Stomach smooth muscle (tissue), 2 donors: ENCODE data around the gene COL19A1.

Source experiments
- H3K27ac ChIP-seq: one replicate; pipeline ENCODE4 v1.7.0; 2013; ENCODE audit warnings: mild to moderate bottlenecking, low read length, inconsistent platforms
- H3K27me3 ChIP-seq, 2 donors: one replicate each; pipeline ENCODE4 v1.7.0; 2013; ENCODE audit warnings: low read length in 2 of 2; ENCODE audit not compliant: insufficient read depth in 2 of 2, control insufficient read depth in 1 of 2
- H3K36me3 ChIP-seq, 2 donors: one replicate each; pipeline ENCODE4 v1.7.0; 2013; ENCODE audit warnings: low read length in 2 of 2; ENCODE audit not compliant: control insufficient read depth in 2 of 2, insufficient read depth in 2 of 2
- H3K4me1 ChIP-seq: one replicate; pipeline ENCODE4 v1.7.0; 2013; ENCODE audit warnings: low read length; ENCODE audit not compliant: control insufficient read depth, insufficient read depth
- H3K4me3 ChIP-seq, 2 donors: one replicate each; pipeline ENCODE4 v1.7.0; 2013; ENCODE audit warnings: low read length in 2 of 2
- H3K9ac ChIP-seq, 2 donors: one replicate each; pipeline ENCODE4 v1.7.0; 2013; ENCODE audit warnings: low read length in 2 of 2, mild to moderate bottlenecking in 1 of 2
- H3K9me3 ChIP-seq, 2 donors: one replicate each; pipeline ENCODE4 v1.7.0; 2013; ENCODE audit warnings: low read length in 2 of 2; ENCODE audit not compliant: control insufficient read depth in 2 of 2
- donor health status: healthy.
- donor health status: Pancreatic carcinoma.

The COL19A1 gene

GRCh38 chr6:70136996-70137395, 270.6 kb downstream of the COL19A1 start:
- Histone ChIP-seq H3K9me3 (no peaks in the 10 kb centered on the region), H3K4me1 (no peaks in the 10 kb centered on the region), H3K4me3 (no peak overlapping the region), H3K36me3 (no peaks in the 10 kb centered on the region), H3K27me3 (no peaks in the 10 kb centered on the region), H3K27ac (no peak overlapping the region), H3K9ac (no peak overlapping the region)

DNA sequence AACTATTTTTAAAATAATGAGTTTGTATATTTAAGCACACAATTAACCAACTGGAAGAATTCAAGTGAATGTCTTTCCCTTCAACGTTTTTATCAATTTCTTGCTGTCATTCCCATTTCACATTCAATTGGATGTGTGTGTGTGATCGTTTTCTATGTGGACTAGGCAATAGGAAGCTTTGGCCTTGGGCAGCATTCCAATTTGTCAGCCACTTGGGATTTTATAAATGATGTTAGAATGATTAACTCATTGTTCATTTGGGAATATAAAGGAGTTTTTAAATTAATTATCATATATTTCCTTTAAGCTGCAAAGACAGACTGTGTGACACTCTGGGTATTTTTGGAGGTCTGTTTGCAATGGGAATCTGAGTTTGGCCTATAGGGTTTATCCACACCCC, 274.1 kb downstream of the COL19A1 start:
- no peaks in the 10 kb centered on the region for H3K27me3 ChIP-seq
- H3K9me3 ChIP-seq, result no peaks in the 10 kb centered on the region
- no peak overlapping the region for H3K27ac ChIP-seq
- no peak overlapping the region for H3K9ac ChIP-seq
- H3K4me3 ChIP-seq, result no peak overlapping the region
- H3K4me1 ChIP-seq, result no peaks in the 10 kb centered on the region
- H3K36me3 ChIP-seq, result no peaks in the 10 kb centered on the region

GRCh38 chr6:70142034-70142433, 275.7 kb downstream of the COL19A1 start:
- Histone ChIP-seq H3K9ac (no peak overlapping the region), H3K4me3 (no peak overlapping the region), H3K9me3 (no peaks in the 10 kb centered on the region), H3K27me3 (no peaks in the 10 kb centered on the region), H3K4me1 (no peaks in the 10 kb centered on the region), H3K27ac (no peak overlapping the region), H3K36me3 (no peaks in the 10 kb centered on the region)

GRCh38 chr6:70145178-70145577, 278.8 kb downstream of the COL19A1 start:
- H3K27ac ChIP-seq, result no peak overlapping the region

DNA sequence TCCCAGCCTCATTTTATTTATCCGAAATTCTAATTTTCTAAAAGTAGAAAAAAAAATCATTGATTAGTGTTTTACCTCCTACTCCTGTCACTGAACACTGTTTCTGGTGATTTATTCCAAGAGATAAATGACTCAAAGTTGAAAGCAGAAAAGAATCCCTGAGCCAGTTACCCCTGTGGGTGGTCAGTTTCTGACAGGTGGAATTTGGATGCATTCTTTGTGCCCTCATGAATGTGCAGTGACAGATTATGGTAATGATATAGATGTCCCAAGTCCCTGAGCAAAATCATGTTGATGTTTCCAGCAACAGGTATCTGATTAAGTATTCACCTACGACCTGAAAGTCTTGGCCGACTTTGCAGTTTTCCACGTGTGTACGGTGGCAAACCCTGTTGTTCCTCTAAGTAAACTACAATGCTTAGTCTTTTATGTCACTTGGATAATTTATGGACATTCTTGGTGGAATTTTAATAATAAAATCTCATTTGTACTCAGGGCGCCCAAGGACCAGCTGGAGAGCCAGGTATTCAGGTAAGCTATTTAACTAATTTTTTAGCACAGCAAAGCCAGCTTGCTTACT, 282.9 kb downstream of the COL19A1 start:
- Histone ChIP-seq H3K27me3 (no peaks in the 10 kb centered on the region), H3K36me3 (no peaks in the 10 kb centered on the region), H3K4me3 (no peak overlapping the region), H3K9me3 (no peaks in the 10 kb centered on the region), H3K4me1 (no peaks in the 10 kb centered on the region), H3K9ac (no peak overlapping the region), H3K27ac (no peak overlapping the region)

More at GRCh38 chr6:70145178-70145577, 278.8 kb downstream of the COL19A1 start:
- Histone ChIP-seq H3K9ac (no peak overlapping the region), H3K4me3 (no peak overlapping the region), H3K9me3 (no peaks in the 10 kb centered on the region), H3K27me3 (no peaks in the 10 kb centered on the region), H3K36me3 (no peaks in the 10 kb centered on the region), H3K4me1 (no peaks in the 10 kb centered on the region)

GRCh38 chr6:70150521-70150920, 284.2 kb downstream of the COL19A1 start:
- no peak overlapping the region for H3K4me3 ChIP-seq
- no peaks in the 10 kb centered on the region for H3K36me3 ChIP-seq
- no peaks in the 10 kb centered on the region for H3K4me1 ChIP-seq
- H3K27ac ChIP-seq, result no peak overlapping the region
- H3K9me3 ChIP-seq, result no peaks in the 10 kb centered on the region
- H3K9ac ChIP-seq, result no peak overlapping the region
- no peaks in the 10 kb centered on the region for H3K27me3 ChIP-seq

DNA sequence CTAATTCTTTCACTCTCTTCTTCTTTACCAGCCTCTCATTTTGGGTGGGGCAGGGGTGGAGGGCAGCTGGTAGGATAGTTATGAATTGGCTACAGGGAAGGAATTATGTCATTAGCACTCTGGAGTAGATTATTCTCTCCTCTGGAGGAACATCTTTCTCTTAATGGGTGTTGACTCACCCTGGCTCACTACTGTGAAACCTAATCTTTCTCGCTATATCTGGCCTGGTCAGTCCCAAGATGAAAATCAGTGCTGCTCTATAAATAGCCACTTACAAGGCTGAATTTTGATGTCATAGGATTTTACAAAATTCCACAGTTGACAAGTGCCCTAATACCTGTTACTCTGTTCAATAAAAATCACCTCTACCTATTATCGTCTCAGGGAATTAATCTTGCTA, 285.3 kb downstream of the COL19A1 start:
- Histone ChIP-seq H3K27ac (no peak overlapping the region), H3K9ac (no peak overlapping the region), H3K36me3 (no peaks in the 10 kb centered on the region), H3K9me3 (no peaks in the 10 kb centered on the region), H3K4me3 (no peak overlapping the region), H3K4me1 (no peaks in the 10 kb centered on the region), H3K27me3 (no peaks in the 10 kb centered on the region)

DNA sequence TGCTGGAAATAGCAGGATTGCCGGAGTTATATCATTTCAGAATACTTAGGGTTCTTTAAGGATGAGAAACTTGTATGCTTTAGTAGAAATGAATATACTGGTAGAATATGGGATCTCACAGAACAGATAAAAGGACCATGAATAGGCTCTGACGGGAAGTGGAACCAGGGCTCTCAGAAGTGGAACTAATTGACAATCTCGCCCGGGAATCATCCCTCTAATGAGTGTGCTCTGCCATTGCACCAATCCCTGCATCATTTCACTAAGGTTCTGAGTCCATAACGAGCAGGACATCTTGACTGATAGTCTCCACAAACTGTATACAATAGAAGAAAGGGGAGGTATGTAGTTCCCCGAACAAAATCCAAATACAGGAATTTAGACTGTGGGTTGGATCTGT, 286.4 kb downstream of the COL19A1 start:
- H3K4me1 ChIP-seq, result no peaks in the 10 kb centered on the region
- H3K36me3 ChIP-seq, result no peaks in the 10 kb centered on the region
- H3K27ac ChIP-seq, result no peak overlapping the region
- H3K4me3 ChIP-seq, result no peak overlapping the region
- H3K27me3 ChIP-seq, result no peaks in the 10 kb centered on the region
- H3K9ac ChIP-seq, result no peak overlapping the region
- no peaks in the 10 kb centered on the region for H3K9me3 ChIP-seq

DNA sequence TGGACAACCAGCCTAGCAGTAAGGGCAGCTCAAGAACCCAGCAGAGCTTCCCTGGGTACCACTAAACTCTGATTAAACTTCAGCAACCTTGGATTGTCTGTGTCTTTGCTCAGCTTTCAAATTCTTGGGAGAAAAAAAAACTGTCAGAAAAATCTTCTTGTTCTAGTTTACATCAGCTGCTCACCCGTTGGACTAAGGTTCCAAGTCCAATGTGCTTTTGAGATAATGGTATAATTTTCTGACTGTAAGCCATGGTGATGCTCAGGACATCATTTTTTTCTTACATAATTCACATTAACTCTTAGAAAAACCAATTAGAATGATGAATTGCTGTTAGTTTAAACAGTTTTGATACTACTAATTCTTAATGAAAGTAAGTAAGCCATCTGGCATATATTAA, 290.7 kb downstream of the COL19A1 start:
- Histone ChIP-seq H3K4me1 (no peaks in the 10 kb centered on the region), H3K36me3 (no peaks in the 10 kb centered on the region), H3K27me3 (no peaks in the 10 kb centered on the region), H3K9me3 (no peaks in the 10 kb centered on the region), H3K4me3 (no peak overlapping the region), H3K9ac (no peak overlapping the region), H3K27ac (no peak overlapping the region)

DNA sequence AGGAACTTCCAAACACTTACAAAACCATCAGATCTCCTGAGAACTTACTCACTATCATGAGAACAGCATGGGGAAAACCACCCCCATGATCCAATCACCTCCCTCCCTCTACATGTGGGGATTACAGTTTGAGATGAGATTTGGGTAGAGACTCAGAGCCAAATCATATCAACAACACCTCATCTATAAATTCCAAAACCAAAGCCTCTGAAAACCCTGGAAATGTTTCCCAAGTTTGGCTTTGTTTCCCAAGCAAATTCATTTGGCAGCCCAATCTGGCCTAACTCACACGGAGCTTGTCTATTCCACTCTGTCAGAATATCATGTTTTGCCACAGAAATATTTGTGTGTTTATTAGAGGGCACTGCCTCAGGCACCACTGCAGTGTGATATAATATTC, 293.9 kb downstream of the COL19A1 start:
- Histone ChIP-seq H3K27ac (no peak overlapping the region), H3K9me3 (no peaks in the 10 kb centered on the region), H3K27me3 (no peaks in the 10 kb centered on the region), H3K36me3 (no peaks in the 10 kb centered on the region), H3K4me3 (no peak overlapping the region), H3K9ac (no peak overlapping the region), H3K4me1 (no peaks in the 10 kb centered on the region)

DNA sequence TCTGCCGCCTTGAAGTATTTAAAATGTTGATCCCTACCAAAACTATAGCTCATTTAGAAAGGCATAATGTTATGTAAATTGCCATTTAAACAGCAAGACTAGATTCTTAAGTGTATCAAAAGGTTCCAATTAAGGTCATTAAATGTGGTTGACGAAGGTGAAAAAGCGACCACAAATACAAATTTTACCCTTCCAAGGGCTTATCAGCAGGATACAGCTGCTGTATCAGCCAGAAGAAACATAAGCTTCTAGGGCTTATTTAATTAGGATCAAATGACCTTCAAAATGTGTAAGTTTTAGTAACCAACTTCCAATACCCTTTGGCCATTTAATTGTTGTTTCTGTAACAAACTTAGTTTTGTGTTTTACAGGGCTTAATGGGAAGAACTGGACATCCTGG, 296.6 kb downstream of the COL19A1 start:
- H3K9ac ChIP-seq, result no peak overlapping the region
- H3K36me3 ChIP-seq, result no peaks in the 10 kb centered on the region
- no peaks in the 10 kb centered on the region for H3K27me3 ChIP-seq
- no peak overlapping the region for H3K4me3 ChIP-seq
- H3K27ac ChIP-seq, result no peak overlapping the region
- H3K4me1 ChIP-seq, result no peaks in the 10 kb centered on the region
- H3K9me3 ChIP-seq, result no peaks in the 10 kb centered on the region
